Fibroblast of skin of left biceps (primary cell): Measurements from ENCODE around the gene LRRC4.

Source experiments
- DNase-seq, 2 experiments: peaks; one replicate each; pipeline ENCODE4 v3.0.0-alpha.2; 2013; ENCODE audit warnings: low read depth in 2 of 2

Gene LRRC4

GRCh38 chr7:128006550-128007302 is 24.5 kb downstream of the LRRC4 start:
- DNase-seq, result no peak

- DNase-seq, result no peak
Measured at GRCh38 chr7:128005759-128006159, 25.5 kb downstream of the LRRC4 start.

GRCh38 chr7:128005117-128005516 is 26.1 kb downstream of the LRRC4 start:
- no peak for DNase-seq

GRCh38 chr7:128004623-128005022 is 26.6 kb downstream of the LRRC4 start:
- DNase-seq, result no peak

- no peak for DNase-seq
Measured at GRCh38 chr7:128003787-128004186, 27.4 kb downstream of the LRRC4 start.

- DNase-seq, result no peak
Measured at GRCh38 chr7:128003167-128003566, 28.1 kb downstream of the LRRC4 start.

GRCh38 chr7:128000854-128001265 is 30.4 kb downstream of the LRRC4 start:
- DNase-seq, result no peak

- DNase-seq, result no peak
Measured at GRCh38 chr7:128000048-128000447, 31.2 kb downstream of the LRRC4 start.

- no peak for DNase-seq
Measured at GRCh38 chr7:127998671-127999070, 32.6 kb downstream of the LRRC4 start.

- DNase-seq, result peak in 1 of 2 experiments; percentile 5
Measured at GRCh38 chr7:127997226-127997922, 33.9 kb downstream of the LRRC4 start.

GRCh38 chr7:127996253-127997071 is 34.8 kb downstream of the LRRC4 start:
- no peak for DNase-seq

- no peak for DNase-seq
Measured at GRCh38 chr7:127995881-127996215, 35.4 kb downstream of the LRRC4 start.

- DNase-seq, result no peak
Measured at GRCh38 chr7:127995156-127995880, 35.9 kb downstream of the LRRC4 start.

- DNase-seq, result no peak
Measured at GRCh38 chr7:127993987-127994386, 37.2 kb downstream of the LRRC4 start.

- DNase-seq, result no peak
Measured at GRCh38 chr7:127993317-127993716, 37.9 kb downstream of the LRRC4 start.

- no peak for DNase-seq
Measured at GRCh38 chr7:127988751-127989150, 42.5 kb downstream of the LRRC4 start.

GRCh38 chr7:127986581-127987521 is 44.4 kb downstream of the LRRC4 start:
- no peak for DNase-seq

GRCh38 chr7:127983804-127984332 is 47.4 kb downstream of the LRRC4 start:
- DNase-seq, result no peak

GRCh38 chr7:127981965-127982364 is 49.3 kb downstream of the LRRC4 start:
- DNase-seq, result no peak

- DNase-seq, result no peak
Measured at GRCh38 chr7:127980901-127981300, 50.3 kb downstream of the LRRC4 start.
